ENCODE measurements around the gene PEBP1. TPM values are rescaled to one million over a fixed set of nuclear protein-coding genes. Genes with fewer than 3 reads are reported as not detected.

PEBP1 gene
- total and polyA plus RNA-seq, 10 of the 15 experiments (the other 5 are each of a cell fraction or from before 2014, with no cell fraction given): 79.4 to 415 (median 206) TPM

GRCh38 chr12:118119449-118119879, 16.5 kb upstream of the PEBP1 start:
- CTCF ChIA-PET: interaction anchor here (1.0 to 5.1 kb wide), 10 partner anchors 16 to 917 kb away, joined by 3 to 171 read pairs (median 4); partner anchors contain the start of genes PEBP1, SUDS3 and WSB2
- H3K9ac ChIP-seq (ENCODE audit: control insufficient read depth, insufficient read depth, low read length): no peak overlapping the region
- 91% methylated on average over 10 of the region's 10 CpGs for WGBS (ENCODE audit: insufficient coverage, insufficient replicate concordance, low lambda C conversion rate, missing lambda C conversion rate)
- TF ChIP-seq CBFB (IDR thresholded peaks at IDR 0.05; ENCODE audit: low read depth) (no peak), HDGF (IDR thresholded peaks at IDR 0.05) (no peak), GABPA (IDR thresholded peaks at IDR 0.05; ENCODE audit: low read depth) (no peak), MYB (IDR thresholded peaks at IDR 0.05; ENCODE audit: borderline replicate concordance, low read depth, low read length) (no peak), NFYB (IDR thresholded peaks at IDR 0.05; ENCODE audit: insufficient read depth, low read depth, low read length) (no peak), DPF2 (IDR thresholded peaks at IDR 0.05) (no peak), ZNF592 (IDR thresholded peaks at IDR 0.05) (no peak)
- SMC1A ChIA-PET (ENCODE audit: uncharacterized antibody, unreplicated experiment): interaction anchor here (0.8 to 4.8 kb wide), 6 partner anchors 17 to 257 kb away, joined by 3 to 105 read pairs (median 10); partner anchors contain the start of genes PEBP1 and SUDS3
- H3K9me3 ChIP-seq (replicated peaks; ENCODE audit: control insufficient read depth, insufficient read depth, low read length): no peaks in the 10 kb centered on the region
- H3K4me1 ChIP-seq (ENCODE audit: control insufficient read depth, insufficient read depth, low read length): no peaks in the 10 kb centered on the region; the same call in 1 of the 2 replicates
- H3K27me3 ChIP-seq (replicated peaks in 1 of 2; ENCODE audit: control insufficient read depth in 2 of 2, insufficient read depth in 2 of 2, low read length in 1 of 2): no peaks in the 10 kb centered on the region
- FAIRE-seq: no peak
- no peak overlapping the region for H2AFZ ChIP-seq (ENCODE audit: control insufficient read depth, low read depth, low read length)
- in situ Hi-C loops (cut with MboI) (loop anchor here (25.0 kb wide), 2 partner anchors 918 to 1418 kb away; no protein-coding TSS in a partner anchor), intact Hi-C loops (cut with micrococcal nuclease; ENCODE audit: unreplicated experiment) (no loop called here)
- DNase-seq (ENCODE audit: low read depth, low spot score): no peak
- BruUV-seq (replicated peaks): no TSS peak
- POLR2A ChIA-PET: no interaction called here
- no peak for ATAC-seq
- RAD21 ChIA-PET (ENCODE audit: unreplicated experiment): interaction anchor here (0.8 to 4.9 kb wide), 7 partner anchors 11 to 257 kb away, joined by 3 to 126 read pairs (median 21); partner anchors contain the start of genes PEBP1 and SUDS3
- no peaks in the 10 kb centered on the region for H3K79me2 ChIP-seq (ENCODE audit: control insufficient read depth, insufficient read depth, low read length)
- no peaks in the 10 kb centered on the region for H3K36me3 ChIP-seq (ENCODE audit: control insufficient read depth in 2 of 2, insufficient read depth in 2 of 2, low read length in 1 of 2)
- no peak overlapping the region for H3K27ac ChIP-seq (ENCODE audit: control insufficient read depth, insufficient read depth)
- no peak overlapping the region for H3K4me3 ChIP-seq
- no peaks in the 10 kb centered on the region for H4K20me1 ChIP-seq (ENCODE audit: control insufficient read depth, insufficient read depth)
- no peak overlapping the region for H3K4me2 ChIP-seq (ENCODE audit: control insufficient read depth, insufficient read depth)

Data from GM12878 (cell line).